OCI-LY7 (cell line): ENCODE measurements around the gene WWOX. TPM values are rescaled to one million over a fixed set of nuclear protein-coding genes. Genes with fewer than 3 reads are reported as not detected.

Source experiments
- BruUV-seq: library from RNA; stranded (reverse); fragments of 400-500 nt; replicated peaks from 2 replicates; lab custom pipeline; 2021; lab: Mats Ljungman, UMichigan
- CTCF ChIA-PET: fragments of 300-600 bp; sonication (Branson Sonifier 250); formaldehyde crosslinking; loops from one replicate; lab custom pipeline; 2022; ENCODE audit warnings: antibody characterized with exemption; ENCODE audit not compliant: unreplicated experiment; lab: Charles Lee
- POLR2A ChIA-PET: fragments of 300-600 bp; sonication (Branson Sonifier 250); formaldehyde crosslinking; loops from one replicate; lab custom pipeline; 2022; ENCODE audit warnings: antibody characterized with exemption; lab: Charles Lee
- DNase-seq: peaks from one replicate; pipeline ENCODE4 v3.0.0-alpha.2; 2015; ENCODE audit warnings: low spot score
- H2AFZ ChIP-seq: fragments of 200-600 bp; sonication (generic), shearing (Covaris generic); 2 replicates; pipeline ENCODE4 v1.6.1; 2014; ENCODE audit warnings: mild to moderate bottlenecking, antibody characterized with exemption, low read length, moderate library complexity
- H3K27ac ChIP-seq: fragments of 200-600 bp; sonication (generic); 2 replicates; pipeline ENCODE4 v1.5.1; 2014; ENCODE audit warnings: mixed run types, low read depth, mild to moderate bottlenecking, moderate library complexity, low read length, inconsistent platforms; ENCODE audit not compliant: poor library complexity, severe bottlenecking
- H3K36me3 ChIP-seq: fragments of 200-600 bp; sonication (generic); 2 replicates; pipeline ENCODE4 v1.6.1; 2014; ENCODE audit warnings: mild to moderate bottlenecking, antibody characterized with exemption, low read length, moderate library complexity, mixed read lengths; ENCODE audit not compliant: insufficient read depth
- H3K4me1 ChIP-seq: fragments of 200-600 bp; sonication (generic); 2 replicates; pipeline ENCODE4 v1.5.1; 2014; ENCODE audit warnings: mild to moderate bottlenecking, low read length; ENCODE audit not compliant: insufficient read depth, poor library complexity, severe bottlenecking
- H3K4me2 ChIP-seq: fragments of 200-600 bp; sonication (generic); 2 replicates; pipeline ENCODE4 v1.6.1; 2014; ENCODE audit warnings: mild to moderate bottlenecking, low read length
- H3K4me3 ChIP-seq: fragments of 200-600 bp; sonication (generic); 2 replicates; pipeline ENCODE4 v1.5.1; 2014; ENCODE audit warnings: mild to moderate bottlenecking, low read depth, low read length; ENCODE audit not compliant: poor library complexity, severe bottlenecking
- H3K79me2 ChIP-seq: fragments of 200-600 bp; sonication (generic); 2 replicates; pipeline ENCODE4 v1.6.1; 2016; ENCODE audit warnings: low read depth, mild to moderate bottlenecking, low read length, moderate library complexity, mixed read lengths; ENCODE audit not compliant: insufficient read depth
- H3K9me2 ChIP-seq: fragments of 200-600 bp; sonication (generic); 2 replicates; pipeline ENCODE4 v1.6.1; 2016; ENCODE audit warnings: mild to moderate bottlenecking, low read length, mixed read lengths; ENCODE audit not compliant: insufficient read depth
- H3K9me3 ChIP-seq: fragments of 200-600 bp; sonication (generic); 2 replicates; pipeline ENCODE4 v1.6.1; 2014; ENCODE audit warnings: mild to moderate bottlenecking, mixed run types, low read length, mixed read lengths
- H4K20me1 ChIP-seq: fragments of 200-600 bp; sonication (generic); 2 replicates; pipeline ENCODE4 v1.6.1; 2014; ENCODE audit warnings: mild to moderate bottlenecking, antibody characterized with exemption, low read length, moderate library complexity, mixed read lengths; ENCODE audit not compliant: insufficient read depth
- CTCF ChIP-seq: fragments of 200-600 bp; sonication (generic); conservative IDR thresholded peaks from 2 replicates; pipeline ENCODE4 v1.5.1; 2014; ENCODE audit warnings: mild to moderate bottlenecking, antibody characterized with exemption, low read length, moderate library complexity, mixed read lengths
- EZH2phosphoT487 ChIP-seq: fragments of 200-600 bp; sonication (generic); IDR thresholded peaks from 2 replicates; pipeline ENCODE4 v1.6.1; 2018; ENCODE audit warnings: low read depth, borderline replicate concordance, mild to moderate bottlenecking, mixed run types, antibody characterized with exemption, low read length, moderate library complexity, mixed read lengths
- intact Hi-C: fragments of 100-400 bp; cut with micrococcal nuclease; formaldehyde crosslinking; loops from one replicate; pipeline ENCODE4 v1.10.0; 2022; ENCODE audit not compliant: unreplicated experiment
- total RNA-seq, 2 experiments: library from RNA; depleted of rRNA in 1 of 2; stranded (reverse); fragments of >200 nt in 1 of 2; shearing (Covaris generic) in 1 of 2; gene quantifications; 2 replicates each; pipeline ENCODE4 v1.2.3, GENCODE V29; 2014 to 2022

Gene WWOX
- total RNA-seq, 2 experiments from 2014 or later = 40.2 to 47.6 TPM

DNA sequence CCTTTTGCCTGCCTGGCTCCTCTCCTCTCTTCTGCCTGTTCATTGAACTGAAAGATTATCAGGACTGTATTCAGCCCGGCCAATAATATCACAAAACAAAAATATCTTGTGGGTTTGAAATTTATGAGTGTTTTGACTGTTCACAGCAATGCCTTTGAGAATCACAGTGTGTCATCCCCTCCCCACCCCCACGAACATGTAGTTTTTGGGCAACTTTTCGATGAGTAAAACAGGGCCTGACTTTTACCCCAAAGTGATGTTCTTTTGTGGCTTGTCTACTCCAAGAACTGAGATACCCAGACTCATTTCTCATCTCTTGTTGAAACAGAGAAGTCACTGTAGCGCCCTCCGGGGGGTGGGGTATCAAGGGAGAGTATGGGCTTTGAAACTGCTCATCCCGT, 675.7 kb downstream of the WWOX start:
- no peaks in the 10 kb centered on the region for H3K9me3 ChIP-seq
- no peak overlapping the region for H3K4me2 ChIP-seq
- POLR2A ChIA-PET = no interaction called here
- CTCF ChIA-PET = no interaction called here
- no peaks in the 10 kb centered on the region for H3K4me1 ChIP-seq
- no TSS peak for BruUV-seq
- no peak for DNase-seq
- H3K79me2 ChIP-seq = no peaks in the 10 kb centered on the region
- no peak overlapping the region for H3K27ac ChIP-seq
- no peaks in the 10 kb centered on the region for H3K9me2 ChIP-seq
- TF ChIP-seq CTCF (no peak), EZH2phosphoT487 (no peak)
- intact Hi-C loops = loop anchor here (10.0 kb wide), 1 partner anchor 180 kb away; no protein-coding TSS in a partner anchor
- no peak overlapping the region for H2AFZ ChIP-seq
- H3K36me3 ChIP-seq = no peaks in the 10 kb centered on the region
- no peaks in the 10 kb centered on the region for H4K20me1 ChIP-seq
- H3K4me3 ChIP-seq = no peak overlapping the region

GRCh38 chr16:78778101-78779004, 678.9 kb downstream of the WWOX start:
- Histone ChIP-seq H3K27ac (no peak overlapping the region), H3K4me2 (no peak overlapping the region), H3K4me1 (no peaks in the 10 kb centered on the region), H2AFZ (no peak overlapping the region), H3K79me2 (no peaks in the 10 kb centered on the region), H3K9me3 (no peaks in the 10 kb centered on the region), H3K36me3 (no peaks in the 10 kb centered on the region), H4K20me1 (no peaks in the 10 kb centered on the region), H3K4me3 (no peak overlapping the region), H3K9me2 (no peaks in the 10 kb centered on the region)
- DNase-seq = no peak
- no TSS peak for BruUV-seq
- intact Hi-C loops = loop anchor here (10.0 kb wide), 1 partner anchor 184 kb away; no protein-coding TSS in a partner anchor
- TF ChIP-seq EZH2phosphoT487 (no peak), CTCF (no peak)
- POLR2A ChIA-PET = no interaction called here
- CTCF ChIA-PET = no interaction called here

DNA sequence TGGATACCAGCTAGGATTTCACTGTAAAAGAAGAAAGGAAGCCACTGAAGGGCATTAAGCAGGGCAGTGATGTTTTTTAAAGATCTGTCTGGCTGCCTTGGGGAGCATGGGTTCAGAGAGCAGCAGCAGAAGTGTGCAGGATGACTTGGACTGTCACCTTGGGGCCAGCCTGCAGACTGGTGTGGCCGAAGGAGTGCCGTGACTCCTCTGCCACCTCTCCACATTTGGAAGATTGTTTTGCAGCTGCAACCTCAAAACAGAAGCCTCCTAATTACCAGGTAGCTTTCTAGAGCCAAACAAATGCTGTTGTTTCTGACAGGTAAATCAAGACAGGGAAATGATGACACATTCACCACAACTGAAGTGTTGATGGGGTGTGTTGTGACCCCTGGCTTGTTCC, 681.4 kb downstream of the WWOX start:
- ChIA-PET CTCF (no interaction called here), POLR2A (no interaction called here)
- BruUV-seq = no TSS peak
- intact Hi-C loops = no loop called here
- Histone ChIP-seq H3K4me2 (no peak overlapping the region), H4K20me1 (no peaks in the 10 kb centered on the region), H3K4me3 (no peak overlapping the region), H3K9me3 (no peaks in the 10 kb centered on the region), H3K36me3 (no peaks in the 10 kb centered on the region), H3K79me2 (no peaks in the 10 kb centered on the region), H3K9me2 (no peaks in the 10 kb centered on the region), H3K27ac (no peak overlapping the region), H2AFZ (no peak overlapping the region), H3K4me1 (no peaks in the 10 kb centered on the region)
- no peak for TF ChIP-seq EZH2phosphoT487
- TF ChIP-seq CTCF = no peak
- DNase-seq = no peak
